Right cardiac atrium (tissue), 5 donors: ENCODE data around the gene SWI5. TPM values are rescaled to one million over a fixed set of nuclear protein-coding genes. Genes with fewer than 3 reads are reported as not detected.
A peak's percentile ranks its signal among the peaks of the same experiment; 100 is the strongest.
"Not testable (repeated sequence)": the region's sequence is repeated elsewhere in the genome, so short reads cannot be mapped to it uniquely, and the experiment has no call there.

Experiments
- ATAC-seq, 2 donors: fragments of 200-7000 bp; cut with Tn5 transposase; one replicate each; pipeline versions ENCODE4 v1.8.0 to v1.9.1; 2020; ENCODE audit warnings: moderate library complexity in 2 of 2, mild to moderate bottlenecking in 1 of 2
- DNase-seq, 3 donors: peaks; one replicate each; pipeline ENCODE4 v3.0.0-alpha.2; 2020
- H3K27ac ChIP-seq: one replicate; pipeline ENCODE4 v1.5.1; 2013; ENCODE audit warnings: mild to moderate bottlenecking, low read length, control low read depth, moderate library complexity
- H3K27me3 ChIP-seq: one replicate; pipeline ENCODE4 v1.6.1; 2013; ENCODE audit not compliant: control insufficient read depth, insufficient read depth
- H3K4me1 ChIP-seq: one replicate; pipeline ENCODE4 v1.6.1; 2013; ENCODE audit warnings: low read length; ENCODE audit not compliant: control insufficient read depth, insufficient read depth
- H3K4me3 ChIP-seq: one replicate; pipeline ENCODE4 v1.5.1; 2013; ENCODE audit warnings: low read length, control low read depth
- H3K9me3 ChIP-seq: one replicate; pipeline ENCODE4 v1.6.1; 2013; ENCODE audit warnings: low read length; ENCODE audit not compliant: control insufficient read depth
- WGBS: extraction: QIAGEN DNeasy Blood & Tissue Kit; methylation state at CpG from one replicate; pipeline ENCODE4 v1.1.7; 2013; 5-methylcytosine and 5-hydroxymethylcytosine counted together
- intact Hi-C, 4 donors: fragments of 100-400 bp; cut with DNase I; formaldehyde crosslinking; loops; one replicate each; pipeline versions ENCODE4 v1.11.0 to v1.14.0; 2022 to 2023
- long read RNA-seq, 4 donors: library from polyadenylated mRNA; unstranded; transcript quantifications; one replicate each; pipeline ENCODE4 v2.0.0, GENCODE V29; 2020 to 2021
- polyA plus RNA-seq: library from polyadenylated mRNA; stranded (reverse); fragments of 200-250 nt; gene quantifications from one replicate; pipeline ENCODE4 v1.2.3, GENCODE V29; 2013
- total RNA-seq, 4 donors: library from RNA; stranded (reverse); fragmentation: NEBNext Ultra II Directional; extraction: Animal tissue kit (Norgen Biotek cat#: 25700); gene quantifications; one replicate each; pipeline ENCODE4 v1.2.1, GENCODE V29; 2021
- donor health status: healthy with polysubstance abuse.
- donor health status: DM: no; HTN: yes; CAD: no.
- donor health status: DM: no; HTN: no; CAD: no.
- donor health status: DM: no; HTN: yes; CAD: no; lungs with severe emphysema.
- donor health status: DM: yes; HTN: yes; CAD: no.

SWI5 gene
- total RNA-seq, result 10 to 100 TPM; 18.7 to 22.3 (median 20.5) TPM
- polyA plus RNA-seq, result 33.7 TPM
- long read RNA-seq, donor 1, transcript SWI5-203 (5 exons, 763 nt), result major isoform, 7 of 13 reads
- long read RNA-seq, donor 1, partial matches to known transcripts, result 1 of 13 reads
- long read RNA-seq, donor 1, other reads (novel, unspliced or antisense), result 3 of 13 reads
- long read RNA-seq, donor 2, partial matches to known transcripts, result 0 of 4 reads
- long read RNA-seq, donor 2, other reads (novel, unspliced or antisense), result 1 of 4 reads
- long read RNA-seq, donor 3, partial matches to known transcripts, result 1 of 5 reads
- long read RNA-seq, donor 3, other reads (novel, unspliced or antisense), result 1 of 5 reads
- long read RNA-seq, donor 4, transcript SWI5-203 (5 exons, 763 nt), result major isoform, 7 of 8 reads
- long read RNA-seq, donor 4, partial matches to known transcripts, result 0 of 8 reads
- long read RNA-seq, donor 4, other reads (novel, unspliced or antisense), result 1 of 8 reads

DNA sequence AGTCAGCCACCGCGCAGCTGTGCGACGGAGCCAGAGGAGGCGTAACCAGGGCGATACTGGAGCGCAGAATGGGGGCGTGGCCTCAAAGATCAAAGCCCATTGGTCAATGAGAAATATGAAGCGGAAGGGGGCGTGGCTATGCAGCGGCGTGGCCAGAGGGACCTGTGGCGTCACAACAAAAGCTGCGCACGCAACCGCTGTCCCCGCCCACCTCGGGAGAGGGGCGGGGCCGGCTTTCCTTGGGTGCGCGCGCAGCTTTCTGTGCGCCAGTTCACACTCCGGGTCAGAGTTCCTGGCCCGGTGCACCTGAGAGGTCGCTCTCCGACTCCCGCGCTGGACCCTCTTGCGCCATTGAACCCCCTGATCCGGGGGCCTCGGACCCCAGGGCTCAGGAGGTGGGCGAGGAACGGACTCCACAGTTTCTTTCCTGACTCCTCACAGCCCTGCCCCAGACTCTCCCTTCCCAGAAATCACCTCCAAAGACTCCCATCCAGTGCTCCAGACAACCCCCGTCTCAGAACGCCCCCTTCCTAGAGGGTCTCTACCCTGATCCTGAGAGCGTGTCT is at the start of gene SWI5:
TSS of gene SWI5 (plus strand) at position 269 of the 566 bp plus-strand sequence.
- under 1% methylated on average over 38 of the region's 38 CpGs for WGBS
- H3K27me3 ChIP-seq, result no peaks in the 10 kb centered on the region
- H3K27ac ChIP-seq, result peak within 1 kb of the TSS; percentile 92
- H3K9me3 ChIP-seq, result no peaks in the 10 kb centered on the region
- DNase-seq, result peak; percentile 100
- intact Hi-C loops, result no loop called here
- H3K4me1 ChIP-seq, result peaks cover 5% of the 10 kb centered on the region
- H3K4me3 ChIP-seq, result peak within 1 kb of the TSS; percentile 95
- ATAC-seq, result peak; percentile 97 to 98

DNA sequence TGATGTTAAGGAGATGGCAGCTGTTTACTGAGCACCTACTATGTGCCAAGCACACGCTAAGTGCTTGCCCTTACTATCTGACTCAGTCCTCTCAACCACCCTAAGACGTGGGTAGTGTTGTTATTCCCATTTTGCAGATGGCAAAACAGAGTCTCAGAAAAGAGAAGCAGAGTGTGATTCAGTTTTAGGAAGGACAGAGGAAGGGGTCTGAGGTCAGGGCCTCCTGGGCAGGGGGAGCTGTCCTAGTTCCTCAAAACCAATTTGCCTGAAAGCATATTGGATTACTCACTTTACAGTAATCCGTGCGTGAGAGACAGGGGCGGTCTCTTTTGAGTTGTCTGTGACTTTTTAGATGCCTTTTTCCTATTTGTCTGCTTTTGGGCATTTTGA is 49.7 kb upstream of the SWI5 start:
- H3K27me3 ChIP-seq, result no peaks in the 10 kb centered on the region
- H3K9me3 ChIP-seq, result no peaks in the 10 kb centered on the region
- no peak overlapping the region for H3K27ac ChIP-seq
- WGBS, result 86% methylated on average over 5 of the region's 5 CpGs
- intact Hi-C loops, result no loop called here
- no peak overlapping the region for H3K4me3 ChIP-seq
- no peak for ATAC-seq
- no peak for DNase-seq
- H3K4me1 ChIP-seq, result no peaks in the 10 kb centered on the region

DNA sequence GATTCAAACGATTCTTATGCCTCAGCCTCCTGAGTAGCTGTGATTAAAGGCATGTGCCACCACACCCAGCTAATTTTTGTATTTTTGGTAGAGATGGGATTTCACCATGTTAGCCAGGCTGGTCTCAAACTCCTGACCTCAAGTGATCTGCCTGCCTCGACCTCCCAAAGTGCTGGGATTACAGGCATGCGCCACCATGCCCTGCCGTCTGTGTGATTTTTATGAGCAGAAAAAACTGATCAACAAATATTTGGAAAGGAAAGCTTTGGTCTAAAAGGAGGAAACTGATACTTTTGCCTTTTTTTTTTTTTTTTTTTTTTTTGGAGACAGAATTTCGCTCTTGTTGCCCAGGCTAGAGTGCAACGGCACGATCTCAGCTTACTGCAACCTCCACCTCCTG is 45.2 kb upstream of the SWI5 start:
- DNase-seq, H3K9me3 ChIP-seq, intact Hi-C loops, H3K4me1 ChIP-seq, H3K27ac ChIP-seq, H3K27me3 ChIP-seq, ATAC-seq, H3K4me3 ChIP-seq: not testable (repeated sequence)
- 90% methylated on average over 7 of the region's 7 CpGs for WGBS

DNA sequence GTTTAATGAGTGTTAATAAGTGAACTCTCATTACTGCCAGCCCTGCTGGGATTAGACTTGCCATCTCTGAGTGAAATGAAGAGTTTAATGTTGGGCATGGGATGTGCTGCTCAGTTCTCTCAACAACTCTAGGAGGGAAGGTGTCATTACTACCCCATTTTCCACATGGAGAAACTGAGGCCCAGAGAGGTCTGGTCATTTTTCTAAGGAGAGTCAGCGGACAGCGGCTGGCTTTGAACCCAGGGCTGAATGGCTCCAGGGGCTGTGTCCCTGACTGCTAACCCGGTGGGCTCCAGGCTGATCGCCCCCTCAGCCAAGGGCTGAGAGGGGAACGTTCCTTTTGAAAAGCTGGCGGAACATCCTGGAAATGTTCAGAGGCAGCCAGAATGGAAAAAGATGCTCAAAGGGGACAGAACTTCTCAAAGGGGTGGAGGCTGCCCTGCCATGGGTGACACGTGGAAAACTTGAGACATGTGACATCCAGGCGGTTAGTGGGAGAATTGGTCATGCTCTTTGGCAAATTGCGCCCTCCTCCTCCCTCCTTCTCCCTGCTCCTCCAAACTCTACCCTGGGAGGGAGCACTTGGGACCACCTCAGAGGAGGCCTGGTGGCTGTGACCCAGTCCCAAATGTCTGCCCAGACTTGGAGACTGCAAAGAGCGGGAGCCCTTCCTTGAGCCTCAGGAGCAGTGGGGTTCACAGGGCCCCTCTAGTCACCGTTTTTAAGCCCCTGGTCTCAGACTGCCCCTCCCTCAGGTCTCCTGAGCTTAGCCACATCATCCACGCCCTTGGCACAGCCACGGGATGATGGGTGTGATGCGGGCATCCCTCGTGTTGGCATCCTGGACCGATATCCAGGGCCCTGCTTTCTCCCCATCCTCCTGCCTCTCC is 44.2 kb upstream of the SWI5 start:
- H3K27ac ChIP-seq, result no peak overlapping the region
- H3K27me3 ChIP-seq, result no peaks in the 10 kb centered on the region
- H3K9me3 ChIP-seq, result no peaks in the 10 kb centered on the region
- DNase-seq (peak in 1 of 3 donors; percentile 64), ATAC-seq (peak; percentile 42 to 80)
- intact Hi-C loops, result no loop called here
- H3K4me3 ChIP-seq, result no peak overlapping the region
- H3K4me1 ChIP-seq, result no peaks in the 10 kb centered on the region
- WGBS, result 69% methylated on average over 16 of the region's 16 CpGs

DNA sequence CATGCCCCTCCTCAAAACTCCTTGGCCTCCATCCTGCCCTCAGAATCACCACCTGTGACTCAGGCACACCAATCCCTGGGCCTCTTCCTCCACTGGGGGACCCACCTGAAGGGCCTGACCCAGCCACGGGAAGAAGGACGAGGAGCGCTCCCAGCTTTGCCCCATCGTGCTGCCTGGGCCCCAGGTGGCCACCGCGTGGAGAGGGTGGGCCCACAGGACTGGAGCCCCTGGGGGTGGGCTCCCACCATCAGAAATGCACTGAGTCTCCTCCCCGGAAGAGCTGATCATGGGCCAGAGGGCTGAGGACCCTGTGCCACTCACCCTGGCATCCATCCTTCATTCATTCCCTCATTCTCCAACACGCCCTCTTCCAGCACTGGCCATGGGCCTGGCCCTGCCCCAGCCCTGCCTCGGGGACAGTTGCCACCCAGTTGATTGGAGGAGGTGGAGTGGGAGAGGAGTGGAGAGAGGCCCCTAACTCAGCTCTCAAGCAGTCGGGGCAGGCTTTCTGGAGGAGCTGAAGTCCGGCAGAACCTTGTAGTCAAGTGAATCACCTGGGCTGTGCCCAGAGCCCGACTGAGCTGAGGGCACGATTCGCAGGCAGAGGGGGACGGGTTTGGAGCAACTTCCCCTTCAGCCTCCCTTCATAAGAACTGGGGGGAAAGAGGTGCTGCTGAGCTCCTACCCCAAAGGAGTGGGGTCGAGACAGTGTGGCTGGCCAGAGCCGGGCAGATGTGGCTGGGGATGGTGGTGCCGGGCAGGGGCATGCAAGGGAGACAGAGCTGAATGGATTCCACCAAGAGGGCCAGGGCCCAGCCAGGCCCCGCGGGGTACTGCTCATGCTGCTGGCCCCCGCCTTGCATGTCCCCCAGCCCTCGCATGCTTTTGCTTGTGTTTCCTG is 43.3 kb upstream of the SWI5 start:
- H3K4me3 ChIP-seq, result no peak overlapping the region
- no peak overlapping the region for H3K27ac ChIP-seq
- WGBS, result 85% methylated on average over 22 of the region's 22 CpGs
- DNase-seq, result peak in 1 of 3 donors; percentile 11
- H3K27me3 ChIP-seq, result no peaks in the 10 kb centered on the region
- H3K9me3 ChIP-seq, result no peaks in the 10 kb centered on the region
- H3K4me1 ChIP-seq, result no peaks in the 10 kb centered on the region
- ATAC-seq, result peak; percentile 35 to 42
- intact Hi-C loops, result no loop called here

DNA sequence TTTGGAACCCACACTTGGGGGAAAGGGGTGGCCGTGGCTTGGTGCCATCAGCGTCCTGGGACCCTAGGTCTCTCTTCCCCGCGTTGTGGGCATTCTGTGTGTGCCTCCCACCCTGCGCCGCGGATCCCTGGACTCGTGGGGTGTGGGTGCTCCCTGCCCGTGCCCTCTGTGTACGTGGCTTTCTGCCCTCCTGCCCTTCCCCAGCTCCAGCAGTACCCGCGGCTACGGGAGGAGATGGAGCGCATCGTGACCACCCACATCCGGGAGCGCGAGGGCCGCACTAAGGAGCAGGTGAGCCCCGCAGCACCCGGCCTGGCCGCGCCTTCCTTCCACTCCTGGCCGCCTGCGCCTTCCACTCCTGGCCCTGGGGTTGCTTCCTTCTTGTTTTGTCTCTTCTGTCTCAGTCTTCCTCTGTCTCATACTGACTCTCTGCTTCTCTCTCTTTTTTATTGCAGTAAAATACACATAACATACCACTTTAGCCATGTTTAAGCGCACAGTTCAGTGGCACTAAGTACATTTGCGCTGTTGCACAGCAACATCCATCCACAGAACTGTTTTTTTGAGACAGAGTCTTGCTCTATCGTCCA is 42.2 kb upstream of the SWI5 start:
- DNase-seq (peak in 1 of 3 donors; percentile 8), ATAC-seq (peak; percentile 18)
- intact Hi-C loops, result no loop called here
- WGBS, result 83% methylated on average over 28 of the region's 28 CpGs
- no peaks in the 10 kb centered on the region for H3K27me3 ChIP-seq
- no peaks in the 10 kb centered on the region for H3K9me3 ChIP-seq
- H3K4me3 ChIP-seq, result no peak overlapping the region
- H3K27ac ChIP-seq, result no peak overlapping the region
- H3K4me1 ChIP-seq, result no peaks in the 10 kb centered on the region

DNA sequence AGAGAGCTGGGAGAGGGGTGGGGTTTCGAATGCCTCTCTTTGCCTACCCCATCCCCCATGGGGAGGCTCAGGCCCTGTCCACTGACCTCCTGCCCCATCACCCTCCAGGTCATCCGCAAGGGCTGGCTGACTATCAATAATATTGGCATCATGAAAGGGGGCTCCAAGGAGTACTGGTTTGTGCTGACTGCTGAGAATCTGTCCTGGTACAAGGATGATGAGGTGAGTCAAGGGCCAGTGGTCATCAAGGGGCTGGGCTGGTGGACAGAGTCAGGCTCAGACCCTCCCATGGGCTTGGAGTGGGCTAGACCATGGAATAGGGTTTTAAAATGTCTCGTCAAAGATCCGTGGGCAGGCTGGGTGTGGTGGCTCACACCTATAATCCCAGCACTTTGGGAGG is 34.0 kb upstream of the SWI5 start:
- H3K27ac ChIP-seq, result no peak overlapping the region
- ATAC-seq (no peak), DNase-seq (no peak)
- no peaks in the 10 kb centered on the region for H3K27me3 ChIP-seq
- intact Hi-C loops, result no loop called here
- WGBS, result 86% methylated on average over 4 of the region's 4 CpGs
- peaks cover 7% of the 10 kb centered on the region for H3K4me1 ChIP-seq
- no peak overlapping the region for H3K4me3 ChIP-seq
- no peaks in the 10 kb centered on the region for H3K9me3 ChIP-seq

DNA sequence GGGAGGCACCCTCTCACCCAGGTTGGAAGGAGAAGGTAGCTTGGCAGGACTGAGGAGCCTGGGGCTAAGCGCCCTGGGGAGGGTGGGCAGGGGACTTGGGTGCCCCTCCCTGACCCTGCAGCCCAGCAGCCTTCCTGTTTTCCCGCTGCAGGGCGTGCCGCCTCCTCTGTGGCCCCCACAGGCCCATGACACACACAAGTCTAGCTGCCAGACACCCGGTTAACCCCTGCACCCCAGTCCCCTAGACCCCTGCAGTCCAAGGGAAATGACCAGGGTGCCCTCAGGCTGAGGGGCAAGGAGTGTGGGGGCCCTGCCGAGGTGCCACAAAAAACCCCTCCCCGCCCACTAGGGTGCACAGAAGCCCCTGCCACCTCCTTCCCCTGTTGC is 33.3 kb upstream of the SWI5 start:
- Histone ChIP-seq H3K27ac (no peak overlapping the region), H3K4me1 (peaks cover 7% of the 10 kb centered on the region), H3K4me3 (no peak overlapping the region), H3K9me3 (no peaks in the 10 kb centered on the region), H3K27me3 (no peaks in the 10 kb centered on the region)
- intact Hi-C loops, result no loop called here
- peak; percentile 10 to 29 for ATAC-seq
- DNase-seq, result peak; percentile 53 to 81 (median 81)
- WGBS, result 41% methylated on average over 7 of the region's 7 CpGs

DNA sequence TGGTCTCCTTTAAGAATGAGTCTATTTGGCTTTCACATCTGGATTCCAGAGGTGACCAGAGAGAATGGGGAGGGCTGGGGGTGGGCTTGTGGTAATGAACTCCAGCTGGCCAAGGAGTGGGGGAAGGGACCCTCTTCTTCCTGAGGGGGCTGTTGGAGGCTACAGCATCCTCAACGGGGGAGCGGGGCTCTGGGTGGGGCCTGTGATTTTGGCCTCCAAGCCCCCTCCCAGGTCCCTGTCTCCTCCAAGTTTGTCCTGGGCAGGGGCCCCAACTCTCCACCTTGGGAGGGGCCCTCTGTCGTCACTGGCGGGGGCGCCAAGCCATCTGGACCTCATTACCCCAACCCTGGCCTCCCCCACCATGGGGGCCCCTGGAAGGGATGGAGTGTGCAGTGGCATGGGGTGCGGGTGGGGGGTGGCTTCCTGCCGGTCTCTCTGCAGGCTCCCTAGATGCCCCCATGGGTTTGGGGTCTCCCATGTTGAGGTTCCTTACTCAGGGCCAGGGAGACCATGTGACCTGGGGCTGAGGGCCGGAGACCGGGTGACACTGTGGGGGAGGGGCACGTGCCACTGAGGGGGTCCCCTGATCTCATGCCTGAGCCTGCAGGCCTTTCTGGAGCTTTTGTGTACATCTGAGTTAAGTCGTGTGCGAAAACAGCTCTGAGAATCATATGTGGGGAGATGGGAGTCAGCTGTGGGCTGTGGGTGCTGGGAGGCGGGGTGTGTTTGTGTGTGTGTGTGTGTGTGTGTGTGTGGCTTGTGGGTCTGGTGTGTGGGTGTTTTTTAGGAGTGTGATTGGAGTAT is 32.7 kb upstream of the SWI5 start:
- Histone ChIP-seq H3K4me3 (no peak overlapping the region), H3K27ac (peak overlapping the region; percentile 5), H3K27me3 (no peaks in the 10 kb centered on the region), H3K4me1 (peaks cover 7% of the 10 kb centered on the region), H3K9me3 (no peaks in the 10 kb centered on the region)
- ATAC-seq, result peak in 1 of 2 donors; percentile 2
- DNase-seq, result peak; percentile 56 to 80 (median 77)
- intact Hi-C loops, result no loop called here
- 53% methylated on average over 13 of the region's 13 CpGs for WGBS
